ENCODE results near the gene ZNF416. TPM values are rescaled to one million over a fixed set of nuclear protein-coding genes. Genes with fewer than 3 reads are reported as not detected.
A peak's percentile ranks its signal among the peaks of the same experiment; 100 is the strongest.

The ZNF416 gene
- total and polyA plus RNA-seq, 2 experiments from 2014 or later: 4.3 to 11.9 TPM

DNA sequence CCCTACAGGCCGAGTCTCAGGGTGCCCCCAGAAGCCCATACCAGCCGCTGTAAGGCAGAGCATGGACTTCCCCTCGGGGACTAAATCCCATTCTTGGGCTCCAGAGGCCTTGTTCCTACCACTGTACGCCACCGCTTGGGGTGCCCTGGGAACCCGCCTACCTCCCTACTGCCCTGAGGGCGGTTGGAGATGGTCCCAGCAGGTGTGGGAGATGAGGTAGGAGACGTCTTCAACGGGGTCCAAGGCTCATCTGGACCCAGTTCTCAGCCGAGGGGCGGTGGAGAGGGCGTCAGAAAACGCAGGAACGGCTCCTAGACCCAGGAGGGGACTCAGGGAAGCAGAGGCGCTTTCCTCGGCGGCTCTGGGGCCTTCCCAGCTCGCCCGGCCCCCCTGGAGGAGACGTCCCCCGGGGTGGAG, 4.4 kb upstream of the ZNF416 start:
- TF ChIP-seq POLR2AphosphoS5 (IDR thresholded peaks at IDR 0.05; ENCODE audit: low read depth) (peak; percentile 59; the same call in 1 of the 2 replicates), ZNF331 (CRISPR knock-in tag; IDR thresholded peaks at IDR 0.05; ENCODE audit: low read depth) (no peak)
- peaks cover 18% of the 10 kb centered on the region for H3K27me3 Mint-ChIP-seq (ENCODE audit: insufficient read depth, low read depth, poor library complexity)
- H3K9me3 Mint-ChIP-seq: peaks cover 77% of the 10 kb centered on the region
- peaks cover 11% of the 10 kb centered on the region for H3K4me1 ChIP-seq (ENCODE audit: insufficient read depth)
- H4K20me1 ChIP-seq (replicated peaks; ENCODE audit: insufficient read depth): peaks cover 3% of the 10 kb centered on the region
- H3K9me2 ChIP-seq (ENCODE audit: insufficient read depth): peaks cover 18% of the 10 kb centered on the region
- DNase-seq (ENCODE audit: low spot score) (no peak), ATAC-seq (peak; percentile 13)
- H3K4me2 ChIP-seq: peak overlapping the region; percentile 85
- peak overlapping the region; percentile 95 for H3K4me3 Mint-ChIP-seq
- no peak overlapping the region for H3K27ac Mint-ChIP-seq
- peaks cover 11% of the 10 kb centered on the region for H3K4me1 Mint-ChIP-seq
- H2AFZ ChIP-seq: peak overlapping the region; percentile 94
- peak overlapping the region; percentile 94 for H3K4me3 ChIP-seq
- H3K27ac ChIP-seq (ENCODE audit: low read depth): peak overlapping the region; percentile 61; the same call in 1 of the 2 replicates
- peaks cover 56% of the 10 kb centered on the region for H3K36me3 Mint-ChIP-seq (ENCODE audit: low read depth)
- no peaks in the 10 kb centered on the region for H3F3A ChIP-seq (replicated peaks; ENCODE audit: low read depth)
- H3K27me3 ChIP-seq (ENCODE audit: insufficient read depth): no peaks in the 10 kb centered on the region
- H3K36me3 ChIP-seq (ENCODE audit: insufficient read depth): peaks cover 6% of the 10 kb centered on the region; the same call in 1 of the 2 replicates
- peaks cover 42% of the 10 kb centered on the region for H3K79me2 ChIP-seq (replicated peaks; ENCODE audit: insufficient read depth)

DNA sequence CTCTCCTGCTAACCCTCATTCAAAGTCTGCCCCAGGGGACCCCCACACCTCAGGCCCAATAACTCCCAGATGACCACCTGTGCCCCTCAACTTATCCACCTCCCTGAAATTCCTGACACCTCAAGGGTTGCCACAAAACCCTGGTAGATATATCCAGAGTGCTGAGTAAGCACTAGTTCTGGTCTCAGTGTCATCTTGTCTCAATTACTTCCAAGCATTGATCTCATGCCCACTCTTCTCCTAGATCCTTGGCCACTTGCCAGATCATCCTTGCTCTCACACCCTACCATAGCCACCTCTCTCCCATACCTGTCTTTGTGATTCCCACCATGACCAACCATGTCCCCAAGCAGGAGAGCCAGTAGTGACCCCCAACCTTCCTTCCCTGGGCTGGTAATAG, 2.0 kb downstream of the ZNF416 start:
- no peak overlapping the region for H3K4me3 ChIP-seq
- peaks cover 6% of the 10 kb centered on the region for H3K27me3 Mint-ChIP-seq (ENCODE audit: insufficient read depth, low read depth, poor library complexity)
- no peaks in the 10 kb centered on the region for H3F3A ChIP-seq (replicated peaks; ENCODE audit: low read depth)
- peak overlapping the region; percentile 25; the same call in 2 of the 3 replicates for H3K4me3 Mint-ChIP-seq
- no peak overlapping the region for H3K4me2 ChIP-seq
- H3K36me3 Mint-ChIP-seq (ENCODE audit: low read depth): peaks cover 67% of the 10 kb centered on the region
- H3K27me3 ChIP-seq (ENCODE audit: insufficient read depth): no peaks in the 10 kb centered on the region
- no peak overlapping the region for H3K27ac ChIP-seq (ENCODE audit: low read depth)
- peaks cover 50% of the 10 kb centered on the region for H3K36me3 ChIP-seq (ENCODE audit: insufficient read depth)
- peaks cover 81% of the 10 kb centered on the region for H3K9me3 Mint-ChIP-seq
- H3K4me1 Mint-ChIP-seq: peaks cover 12% of the 10 kb centered on the region; the same call in 2 of the 3 replicates
- no peaks in the 10 kb centered on the region for H4K20me1 ChIP-seq (replicated peaks; ENCODE audit: insufficient read depth)
- ATAC-seq (no peak), DNase-seq (ENCODE audit: low spot score) (no peak)
- peaks cover 6% of the 10 kb centered on the region; the same call in 1 of the 2 replicates for H3K4me1 ChIP-seq (ENCODE audit: insufficient read depth)
- no peak overlapping the region for H2AFZ ChIP-seq
- TF ChIP-seq, protein P1, sequence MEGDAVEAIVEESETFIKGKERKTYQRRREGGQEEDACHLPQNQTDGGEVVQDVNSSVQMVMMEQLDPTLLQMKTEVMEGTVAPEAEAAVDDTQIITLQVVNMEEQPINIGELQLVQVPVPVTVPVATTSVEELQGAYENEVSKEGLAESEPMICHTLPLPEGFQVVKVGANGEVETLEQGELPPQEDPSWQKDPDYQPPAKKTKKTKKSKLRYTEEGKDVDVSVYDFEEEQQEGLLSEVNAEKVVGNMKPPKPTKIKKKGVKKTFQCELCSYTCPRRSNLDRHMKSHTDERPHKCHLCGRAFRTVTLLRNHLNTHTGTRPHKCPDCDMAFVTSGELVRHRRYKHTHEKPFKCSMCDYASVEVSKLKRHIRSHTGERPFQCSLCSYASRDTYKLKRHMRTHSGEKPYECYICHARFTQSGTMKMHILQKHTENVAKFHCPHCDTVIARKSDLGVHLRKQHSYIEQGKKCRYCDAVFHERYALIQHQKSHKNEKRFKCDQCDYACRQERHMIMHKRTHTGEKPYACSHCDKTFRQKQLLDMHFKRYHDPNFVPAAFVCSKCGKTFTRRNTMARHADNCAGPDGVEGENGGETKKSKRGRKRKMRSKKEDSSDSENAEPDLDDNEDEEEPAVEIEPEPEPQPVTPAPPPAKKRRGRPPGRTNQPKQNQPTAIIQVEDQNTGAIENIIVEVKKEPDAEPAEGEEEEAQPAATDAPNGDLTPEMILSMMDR (conservative IDR thresholded peaks at IDR 0.05; ENCODE audit: low read depth in 2 of 2): no peak
- no peak for TF ChIP-seq EZH2 (IDR thresholded peaks at IDR 0.05; ENCODE audit: low read depth, unreplicated experiment)
- no peak for TF ChIP-seq STAT1 (IDR thresholded peaks at IDR 0.05; ENCODE audit: unreplicated experiment)
- TF ChIP-seq, protein P2, sequence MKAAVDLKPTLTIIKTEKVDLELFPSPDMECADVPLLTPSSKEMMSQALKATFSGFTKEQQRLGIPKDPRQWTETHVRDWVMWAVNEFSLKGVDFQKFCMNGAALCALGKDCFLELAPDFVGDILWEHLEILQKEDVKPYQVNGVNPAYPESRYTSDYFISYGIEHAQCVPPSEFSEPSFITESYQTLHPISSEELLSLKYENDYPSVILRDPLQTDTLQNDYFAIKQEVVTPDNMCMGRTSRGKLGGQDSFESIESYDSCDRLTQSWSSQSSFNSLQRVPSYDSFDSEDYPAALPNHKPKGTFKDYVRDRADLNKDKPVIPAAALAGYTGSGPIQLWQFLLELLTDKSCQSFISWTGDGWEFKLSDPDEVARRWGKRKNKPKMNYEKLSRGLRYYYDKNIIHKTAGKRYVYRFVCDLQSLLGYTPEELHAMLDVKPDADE (IDR thresholded peaks at IDR 0.05): no peak
- no peak for TF ChIP-seq ZNF114 (CRISPR knock-in tag; IDR thresholded peaks at IDR 0.05)
- no peak for TF ChIP-seq JUNB (IDR thresholded peaks at IDR 0.05; ENCODE audit: unreplicated experiment)
- TF ChIP-seq ZNF331 (CRISPR knock-in tag; IDR thresholded peaks at IDR 0.05; ENCODE audit: low read depth): no peak
- TF ChIP-seq NANOG (IDR thresholded peaks at IDR 0.05; ENCODE audit: borderline replicate concordance): no peak
- TF ChIP-seq POLR2AphosphoS5 (IDR thresholded peaks at IDR 0.05; ENCODE audit: low read depth): no peak
- peaks cover 17% of the 10 kb centered on the region for H3K79me2 ChIP-seq (replicated peaks; ENCODE audit: insufficient read depth)
- no peak overlapping the region for H3K27ac Mint-ChIP-seq
- H3K9me2 ChIP-seq (ENCODE audit: insufficient read depth): peaks cover 18% of the 10 kb centered on the region
